ENCODE data around the gene RNF138. TPM values are rescaled to one million over a fixed set of nuclear protein-coding genes. Genes with fewer than 3 reads are reported as not detected.

Gene RNF138, protein sequence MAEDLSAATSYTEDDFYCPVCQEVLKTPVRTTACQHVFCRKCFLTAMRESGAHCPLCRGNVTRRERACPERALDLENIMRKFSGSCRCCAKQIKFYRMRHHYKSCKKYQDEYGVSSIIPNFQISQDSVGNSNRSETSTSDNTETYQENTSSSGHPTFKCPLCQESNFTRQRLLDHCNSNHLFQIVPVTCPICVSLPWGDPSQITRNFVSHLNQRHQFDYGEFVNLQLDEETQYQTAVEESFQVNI
- 10 to 100 TPM; 84.2 to 94.3 TPM for total RNA-seq

DNA sequence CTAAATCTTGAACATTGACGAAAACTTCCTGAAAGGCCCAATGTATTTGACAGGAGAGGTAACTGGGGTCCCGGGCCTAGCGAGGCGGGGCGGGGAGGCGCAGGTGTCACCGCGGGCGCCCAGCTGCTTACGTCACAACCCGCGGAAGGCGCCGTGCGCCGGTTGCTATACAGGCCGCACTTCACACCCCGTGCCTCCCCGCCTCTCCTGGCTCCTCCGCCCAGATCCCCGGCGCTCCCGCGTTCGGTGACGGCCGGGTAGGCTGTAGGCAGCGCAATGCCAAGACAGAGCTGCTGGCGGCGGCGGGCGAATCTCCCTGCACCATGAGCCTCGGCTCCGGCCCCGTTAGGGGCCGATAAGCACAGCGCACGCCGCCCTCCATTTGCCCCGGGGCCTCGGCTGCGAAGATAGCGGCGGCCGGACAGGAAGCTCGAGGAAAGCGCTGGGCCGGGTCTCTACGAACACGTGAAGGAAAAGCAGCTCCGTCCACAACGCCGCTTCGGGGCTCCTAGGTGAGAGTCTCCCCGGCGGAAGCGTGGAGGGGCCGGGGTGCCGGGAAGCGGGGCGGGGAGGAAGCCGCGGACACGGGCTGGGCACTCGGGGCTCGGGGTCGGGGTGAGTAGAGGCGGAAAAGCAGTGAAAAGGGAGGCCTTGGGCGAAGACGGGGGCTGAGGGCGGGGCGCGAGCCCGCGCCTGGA lies at the start of gene RNF138:
Gene RNF138, plus strand, starts transcription at position 151 of the 698 bp plus-strand sequence. CDS start 903 bp downstream, outside the sequence.
- peaks cover 53% of the 10 kb centered on the region for H3K4me1 Mint-ChIP-seq (ENCODE audit: low read depth)
- peak within 1 kb of the TSS; percentile 98 for H3K27ac Mint-ChIP-seq

DNA sequence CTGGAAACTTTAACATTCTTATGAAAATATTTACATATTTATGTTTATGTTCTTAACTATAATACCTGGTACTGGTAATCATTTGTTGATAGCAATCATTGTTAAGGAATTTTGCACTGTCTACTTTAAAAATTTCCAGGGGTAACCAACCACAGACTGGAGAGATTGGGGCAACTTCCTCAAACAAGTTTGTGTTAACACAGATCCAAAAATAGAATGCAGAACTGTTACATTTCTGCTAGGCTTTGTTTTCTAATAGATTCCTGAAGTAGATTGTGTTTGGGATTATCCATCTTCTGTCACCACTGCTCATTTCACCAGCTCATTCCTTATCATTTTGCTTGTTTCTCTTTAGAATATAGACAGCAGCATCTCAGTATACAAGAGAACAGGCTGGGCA lies 49.3 kb upstream of the RNF138 start:
- ATAC-seq: no peak
- H3K27ac Mint-ChIP-seq: peak overlapping the region; percentile 68
- CTCF ChIA-PET: interaction anchor here (1.2 to 3.6 kb wide), 6 partner anchors 16 to 99 kb away, joined by 4 to 19 read pairs (median 9); partner anchors contain the start of genes RNF125 and TRAPPC8
- peaks cover 58% of the 10 kb centered on the region for H3K4me1 Mint-ChIP-seq (ENCODE audit: low read depth)
- POLR2A ChIA-PET: no interaction called here
- no peaks in the 10 kb centered on the region for H3K27me3 Mint-ChIP-seq (ENCODE audit: low read depth)
- no peak for DNase-seq
- no peak overlapping the region for H3K4me3 Mint-ChIP-seq
- peaks cover 72% of the 10 kb centered on the region for H3K36me3 Mint-ChIP-seq (ENCODE audit: low read depth)
- H3K9me3 Mint-ChIP-seq (ENCODE audit: insufficient read depth): peaks cover 3% of the 10 kb centered on the region

More for the DNA sequence above, at the start of gene RNF138:
- CTCF ChIA-PET: interaction anchor here (0.7 to 2.7 kb wide), 4 partner anchors 12 to 72 kb away, joined by 3 to 14 read pairs (median 5); no protein-coding TSS in a partner anchor
- peak; percentile 66 for ATAC-seq
- peak; percentile 90 for DNase-seq
- peaks cover 42% of the 10 kb centered on the region for H3K36me3 Mint-ChIP-seq (ENCODE audit: low read depth)
- POLR2A ChIA-PET: interaction anchor here (0.6 to 2.9 kb wide), 14 partner anchors 9 to 149 kb away, joined by 3 to 67 read pairs (median 6); partner anchors contain the start of genes RNF125 and TRAPPC8
- H3K4me3 Mint-ChIP-seq: peak within 1 kb of the TSS; percentile 96
- H3K9me3 Mint-ChIP-seq (ENCODE audit: insufficient read depth): no peaks in the 10 kb centered on the region
- no peaks in the 10 kb centered on the region for H3K27me3 Mint-ChIP-seq (ENCODE audit: low read depth)

DNA sequence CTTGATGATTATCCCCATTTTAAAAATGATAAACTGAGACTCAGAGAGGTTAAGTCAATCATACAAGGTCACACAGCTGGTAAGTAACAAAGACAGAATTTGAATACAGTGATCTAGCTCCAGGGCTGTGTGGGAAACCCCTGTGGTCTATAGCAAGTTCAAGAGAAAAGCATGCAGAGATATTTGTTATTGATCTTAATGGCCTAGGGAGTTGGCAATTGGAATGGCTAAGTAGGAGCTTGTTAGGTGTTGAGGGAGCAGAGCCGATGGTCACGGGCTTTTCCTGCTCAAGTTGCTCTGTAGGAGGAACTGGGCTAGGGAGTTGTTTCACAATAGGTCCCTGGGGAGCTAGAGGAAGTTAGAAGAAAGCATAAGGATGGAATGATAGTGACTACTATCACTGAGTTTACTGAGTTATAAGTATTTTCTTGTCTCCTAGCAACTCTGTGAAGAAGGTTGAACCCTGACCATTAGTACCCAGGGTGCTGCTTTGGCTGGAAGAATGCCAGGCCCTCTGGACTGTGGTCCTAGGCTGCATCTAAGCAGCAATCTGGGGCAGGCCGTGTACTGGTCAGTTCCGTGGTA lies 43.1 kb upstream of the RNF138 start:
- CTCF ChIA-PET: interaction anchor here (1.2 to 3.1 kb wide), 5 partner anchors 9 to 105 kb away, joined by 5 to 27 read pairs (median 9); partner anchors contain the start of gene TRAPPC8
- peak; percentile 31 for DNase-seq
- no peaks in the 10 kb centered on the region for H3K27me3 Mint-ChIP-seq (ENCODE audit: low read depth)
- H3K4me3 Mint-ChIP-seq: peak overlapping the region; percentile 17
- peaks cover 47% of the 10 kb centered on the region for H3K4me1 Mint-ChIP-seq (ENCODE audit: low read depth)
- H3K27ac Mint-ChIP-seq: peak overlapping the region; percentile 85
- H3K36me3 Mint-ChIP-seq (ENCODE audit: low read depth): peaks cover 63% of the 10 kb centered on the region
- ATAC-seq: peak; percentile 62
- POLR2A ChIA-PET: interaction anchor here (1.0 to 3.5 kb wide), 3 partner anchors 30 to 43 kb away, joined by 3 to 28 read pairs (median 14); partner anchors contain the start of genes RNF125 and RNF138
- H3K9me3 Mint-ChIP-seq (ENCODE audit: insufficient read depth): no peaks in the 10 kb centered on the region

DNA sequence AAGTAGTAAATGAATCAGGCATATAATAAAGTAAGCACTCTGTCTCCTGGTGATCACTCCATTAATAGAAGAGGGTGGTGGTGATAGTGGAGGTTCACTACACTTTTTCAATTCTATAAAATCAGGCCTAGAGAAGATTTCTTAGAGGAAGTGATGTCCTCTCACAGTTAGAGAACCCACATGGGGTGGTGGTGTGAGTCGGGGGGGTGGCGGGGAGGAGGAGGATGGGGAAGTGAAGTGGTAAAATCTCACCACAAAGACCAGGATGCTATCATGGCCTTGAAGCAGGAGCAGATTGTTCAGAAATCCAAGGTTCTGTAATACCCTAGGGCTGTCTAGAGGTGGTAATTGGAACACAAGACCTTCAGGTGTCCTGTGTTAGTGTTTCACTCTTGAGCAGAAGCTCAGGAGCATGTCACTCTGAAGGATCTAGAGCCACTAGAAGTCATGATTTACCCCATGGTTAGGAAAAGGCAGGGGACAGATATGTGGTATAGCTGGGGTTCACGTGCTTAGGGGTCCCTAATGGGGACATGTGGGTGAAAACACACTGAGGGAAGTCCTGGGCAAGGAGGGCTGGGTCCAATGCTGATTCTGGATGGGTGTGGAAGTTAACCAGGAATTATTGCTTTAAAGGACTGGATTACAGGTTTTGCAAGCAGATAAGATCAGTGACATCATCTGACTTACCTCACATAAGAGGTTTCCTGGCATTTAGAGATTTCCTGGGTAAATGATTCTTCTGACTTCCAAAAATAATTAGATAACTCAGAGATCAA lies 42.1 kb upstream of the RNF138 start:
- peaks cover 68% of the 10 kb centered on the region for H3K36me3 Mint-ChIP-seq (ENCODE audit: low read depth)
- ChIA-PET CTCF (interaction anchor here (1.0 to 3.1 kb wide), 10 partner anchors 9 to 108 kb away, joined by 3 to 27 read pairs (median 7); partner anchors contain the start of genes RNF125 and TRAPPC8), POLR2A (interaction anchor here (0.9 to 3.5 kb wide), 8 partner anchors 9 to 42 kb away, joined by 3 to 28 read pairs (median 5); partner anchors contain the start of genes RNF125 and RNF138)
- peaks cover 51% of the 10 kb centered on the region for H3K4me1 Mint-ChIP-seq (ENCODE audit: low read depth)
- ATAC-seq (peak; percentile 67), DNase-seq (peak; percentile 78)
- H3K27me3 Mint-ChIP-seq (ENCODE audit: low read depth): no peaks in the 10 kb centered on the region
- H3K27ac Mint-ChIP-seq: peak overlapping the region; percentile 85
- H3K4me3 Mint-ChIP-seq: peak overlapping the region; percentile 63
- no peaks in the 10 kb centered on the region for H3K9me3 Mint-ChIP-seq (ENCODE audit: insufficient read depth)

DNA sequence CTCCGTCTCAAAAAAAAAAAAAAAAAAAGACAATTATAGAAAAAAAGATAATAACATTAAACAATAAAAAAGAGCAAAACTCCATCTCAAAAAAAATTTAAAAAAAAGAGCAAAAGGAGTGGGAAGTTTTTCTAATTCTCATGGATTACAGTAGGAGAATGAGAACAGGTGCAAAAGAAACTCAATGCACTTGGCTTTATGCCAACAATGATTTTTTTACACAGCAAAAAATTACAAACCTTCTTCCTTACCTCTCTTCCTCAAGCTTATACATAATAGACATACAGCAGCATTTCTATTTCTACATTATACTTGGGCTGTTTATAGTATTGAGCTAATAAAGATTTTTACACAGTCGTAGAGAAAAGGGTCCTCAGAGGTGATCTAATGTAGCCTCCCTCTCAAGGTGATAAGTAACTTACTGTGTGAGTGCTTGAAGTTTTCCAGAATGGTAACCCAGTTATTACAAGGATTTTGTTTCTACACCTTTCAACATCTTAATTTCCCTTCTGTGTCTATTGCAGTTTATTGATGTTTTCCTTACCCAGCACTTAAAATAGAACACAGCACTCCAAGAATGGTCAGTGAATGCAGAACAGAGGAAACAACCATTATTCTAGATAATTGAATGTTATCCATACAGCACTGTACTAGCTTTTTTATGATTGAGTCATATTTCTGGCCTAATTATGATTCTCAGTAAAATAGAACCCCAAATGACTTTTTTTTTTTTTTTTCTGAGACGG lies 34.9 kb upstream of the RNF138 start:
- Mint-ChIP-seq H3K27me3 (ENCODE audit: low read depth) (no peaks in the 10 kb centered on the region), H3K36me3 (ENCODE audit: low read depth) (peaks cover 68% of the 10 kb centered on the region), H3K4me3 (no peak overlapping the region), H3K27ac (no peak overlapping the region), H3K4me1 (ENCODE audit: low read depth) (peaks cover 58% of the 10 kb centered on the region), H3K9me3 (ENCODE audit: insufficient read depth) (no peaks in the 10 kb centered on the region)
- POLR2A ChIA-PET: interaction anchor here (0.6 kb wide), 1 partner anchor 20 kb away, joined by 3 read pairs; no protein-coding TSS in a partner anchor
- CTCF ChIA-PET: interaction anchor here (1.0 to 2.0 kb wide), 3 partner anchors 15 to 30 kb away, joined by 3 to 7 read pairs (median 4); no protein-coding TSS in a partner anchor
- ATAC-seq (no peak), DNase-seq (no peak)

DNA sequence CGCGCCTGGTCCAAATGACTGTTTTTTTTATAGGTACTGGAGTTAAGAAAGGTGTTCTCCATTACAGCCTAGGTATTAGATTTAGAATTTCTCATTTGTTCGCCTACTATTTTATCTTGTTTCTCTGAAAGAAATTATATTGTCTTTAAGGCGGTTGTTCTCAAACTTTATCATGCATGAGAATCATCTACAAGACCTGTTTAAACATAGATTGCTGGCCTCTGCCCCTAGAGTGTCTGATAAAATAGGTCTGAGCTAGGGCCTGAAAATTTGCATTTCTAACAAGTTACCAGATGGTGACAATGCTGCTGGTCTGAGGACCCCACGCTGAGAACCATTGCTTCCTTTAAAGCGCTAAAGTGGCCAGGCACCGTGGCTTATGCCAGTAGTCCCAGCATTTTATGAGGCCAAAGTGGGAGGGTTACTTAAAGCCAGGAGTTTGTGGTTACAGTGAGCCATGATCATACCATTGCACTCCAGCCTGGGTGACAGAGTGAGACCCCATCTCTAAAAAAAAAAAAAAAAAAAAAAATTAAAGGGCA lies 34.0 kb upstream of the RNF138 start:
- ChIA-PET POLR2A (interaction anchor here (0.6 kb wide), 1 partner anchor 21 kb away, joined by 3 read pairs; no protein-coding TSS in a partner anchor), CTCF (interaction anchor here (1.1 to 2.0 kb wide), 2 partner anchors 14 to 15 kb away, joined by 3 to 7 read pairs; no protein-coding TSS in a partner anchor)
- Mint-ChIP-seq H3K9me3 (ENCODE audit: insufficient read depth) (no peaks in the 10 kb centered on the region), H3K27me3 (ENCODE audit: low read depth) (no peaks in the 10 kb centered on the region), H3K4me1 (ENCODE audit: low read depth) (peaks cover 52% of the 10 kb centered on the region), H3K36me3 (ENCODE audit: low read depth) (peaks cover 69% of the 10 kb centered on the region), H3K27ac (peak overlapping the region; percentile 57), H3K4me3 (no peak overlapping the region)
- DNase-seq: no peak
- no peak for ATAC-seq

DNA sequence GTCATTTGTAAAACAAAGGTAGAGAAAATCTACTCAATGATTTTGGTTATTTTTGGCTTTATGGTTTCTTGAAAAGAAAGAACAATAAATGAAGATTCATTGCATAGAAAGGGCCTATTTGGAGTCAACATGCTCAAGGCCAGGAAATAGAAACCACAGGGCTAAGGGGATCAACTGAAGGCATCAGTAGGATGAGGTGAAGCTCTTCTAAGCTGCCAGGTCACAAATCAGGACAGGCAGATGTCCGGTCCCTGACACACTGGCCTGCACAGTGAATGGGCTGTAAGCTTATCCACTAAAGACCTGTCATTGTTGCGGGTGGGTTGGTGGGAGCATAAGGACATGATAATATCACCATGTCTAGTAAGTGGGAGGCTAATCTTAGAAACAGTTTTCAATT lies 31.6 kb upstream of the RNF138 start:
- peaks cover 63% of the 10 kb centered on the region for H3K36me3 Mint-ChIP-seq (ENCODE audit: low read depth)
- H3K9me3 Mint-ChIP-seq (ENCODE audit: insufficient read depth): no peaks in the 10 kb centered on the region
- peaks cover 46% of the 10 kb centered on the region for H3K4me1 Mint-ChIP-seq (ENCODE audit: low read depth)
- no peaks in the 10 kb centered on the region for H3K27me3 Mint-ChIP-seq (ENCODE audit: low read depth)
- no peak overlapping the region for H3K4me3 Mint-ChIP-seq
- DNase-seq (no peak), ATAC-seq (no peak)
- CTCF ChIA-PET: interaction anchor here (0.9 to 2.4 kb wide), 4 partner anchors 12 to 41 kb away, joined by 3 to 17 read pairs (median 4); no protein-coding TSS in a partner anchor
- peak overlapping the region; percentile 17 for H3K27ac Mint-ChIP-seq
- POLR2A ChIA-PET: interaction anchor here (0.6 to 1.7 kb wide), 4 partner anchors 19 to 69 kb away, joined by 3 to 9 read pairs (median 4); partner anchors contain the start of genes RNF125 and RNF138

DNA sequence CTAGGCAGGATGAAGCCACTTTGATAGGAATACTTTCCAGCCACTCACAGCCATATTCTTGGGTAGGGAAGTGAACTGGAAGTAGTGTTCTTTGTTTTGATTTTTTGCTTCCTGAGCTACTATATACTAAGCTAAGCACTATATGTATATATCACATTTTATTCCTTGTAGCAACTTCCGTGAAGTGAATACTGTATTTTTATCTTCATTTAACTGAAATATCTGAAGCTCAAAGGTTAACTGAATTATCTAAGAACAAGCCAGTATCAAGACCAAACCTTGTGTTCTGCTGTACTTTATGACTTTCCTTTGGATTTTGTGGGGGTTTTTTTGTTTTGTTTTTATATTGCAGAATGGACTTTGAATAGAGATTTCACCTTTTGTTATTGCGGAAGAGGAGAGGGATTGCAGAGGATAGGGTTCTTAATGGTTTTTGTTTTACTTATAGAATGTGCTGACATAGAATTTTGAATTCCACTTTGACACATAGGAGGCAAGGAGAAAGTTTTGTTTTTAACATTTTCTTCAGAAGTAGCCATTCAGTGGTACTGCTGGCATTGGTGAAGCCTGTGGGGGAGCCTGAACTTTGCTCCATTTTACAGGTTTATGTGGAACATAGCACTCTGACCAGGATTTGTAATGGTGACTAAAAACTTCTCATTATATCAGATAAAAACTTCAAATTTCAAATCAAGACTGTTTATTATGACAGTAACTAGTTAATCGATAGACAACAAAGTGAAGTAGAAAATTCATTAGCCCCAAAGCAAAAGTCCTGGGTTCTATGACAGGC lies 24.1 kb upstream of the RNF138 start:
- ChIA-PET POLR2A (interaction anchor here (0.9 kb wide), 1 partner anchor 48 kb away, joined by 3 read pairs; no protein-coding TSS in a partner anchor), CTCF (interaction anchor here (1.0 kb wide), 1 partner anchor 48 kb away, joined by 4 read pairs; the partner anchor contains the start of gene RNF125)
- DNase-seq (no peak), ATAC-seq (no peak)
- Mint-ChIP-seq H3K36me3 (ENCODE audit: low read depth) (peaks cover 55% of the 10 kb centered on the region), H3K4me1 (ENCODE audit: low read depth) (peaks cover 10% of the 10 kb centered on the region), H3K9me3 (ENCODE audit: insufficient read depth) (no peaks in the 10 kb centered on the region), H3K27me3 (ENCODE audit: low read depth) (no peaks in the 10 kb centered on the region), H3K27ac (no peak overlapping the region), H3K4me3 (no peak overlapping the region)

DNA sequence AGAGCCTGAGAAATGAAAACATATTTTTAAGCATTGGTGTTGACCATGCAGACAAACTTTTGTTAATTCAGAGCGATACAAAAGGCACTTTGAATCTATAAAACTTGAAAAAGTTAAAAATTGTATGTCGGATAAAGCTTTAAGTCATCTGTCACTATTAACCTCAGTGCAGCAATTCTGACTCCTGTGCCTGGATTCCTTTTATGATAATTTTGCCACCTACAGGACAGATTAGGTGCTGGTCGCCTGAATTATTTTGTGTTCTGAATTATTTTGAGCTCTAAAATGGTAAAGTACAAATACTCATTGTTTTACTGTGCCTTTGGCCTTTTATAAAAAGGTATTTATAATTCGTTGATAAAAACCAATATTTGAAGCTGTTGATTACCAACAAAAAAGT lies 19.4 kb upstream of the RNF138 start:
- CTCF ChIA-PET: interaction anchor here (0.5 to 2.4 kb wide), 32 partner anchors 9 to 516 kb away, joined by 3 to 39 read pairs (median 5); partner anchors contain the start of genes RNF125, RNF138 and TRAPPC8
- no peak for ATAC-seq
- POLR2A ChIA-PET: interaction anchor here (0.7 to 2.9 kb wide), 8 partner anchors 11 to 130 kb away, joined by 3 to 20 read pairs (median 4); partner anchors contain the start of genes RNF125 and RNF138
- Mint-ChIP-seq H3K4me1 (ENCODE audit: low read depth) (peaks cover 19% of the 10 kb centered on the region), H3K4me3 (no peak overlapping the region), H3K27me3 (ENCODE audit: low read depth) (no peaks in the 10 kb centered on the region), H3K27ac (no peak overlapping the region), H3K9me3 (ENCODE audit: insufficient read depth) (no peaks in the 10 kb centered on the region), H3K36me3 (ENCODE audit: low read depth) (peaks cover 54% of the 10 kb centered on the region)
- DNase-seq: peak; percentile 35
